ENCODE data around the gene FKBP14.
"Not testable (repeated sequence)": the region's sequence is repeated elsewhere in the genome, so short reads cannot be mapped to it uniquely, and the experiment has no call there.

Gene FKBP14

GRCh38 chr7:29968683-29969395, 57.7 kb downstream of the FKBP14 start:
- H3K4me3 ChIP-seq (replicated peaks in 1 of 2; ENCODE audit: low read depth in 2 of 2, low read length in 2 of 2): no peak overlapping the region
- TF ChIP-seq CTCF (IDR thresholded peaks at IDR 0.05; ENCODE audit: low read depth, low read length): no peak
- DNase-seq (ENCODE audit: low read depth in 2 of 2): peak; percentile 62 to 70

- no peak for TF ChIP-seq CTCF (IDR thresholded peaks at IDR 0.05; ENCODE audit: low read depth, low read length)
- H3K4me3 ChIP-seq (replicated peaks in 1 of 2; ENCODE audit: low read depth in 2 of 2, low read length in 2 of 2): no peak overlapping the region
- DNase-seq (ENCODE audit: low read depth in 2 of 2): no peak
Measured at GRCh38 chr7:29965030-29965429, 61.5 kb downstream of the FKBP14 start.

- no peak overlapping the region for H3K4me3 ChIP-seq (replicated peaks in 1 of 2; ENCODE audit: low read depth in 2 of 2, low read length in 2 of 2)
- no peak for TF ChIP-seq CTCF (IDR thresholded peaks at IDR 0.05; ENCODE audit: low read depth, low read length)
Measured at GRCh38 chr7:29962035-29962434, 64.5 kb downstream of the FKBP14 start.

GRCh38 chr7:29961611-29962010, 64.9 kb downstream of the FKBP14 start:
- DNase-seq (ENCODE audit: low read depth in 2 of 2); H3K4me3 ChIP-seq (replicated peaks in 1 of 2; ENCODE audit: low read depth in 2 of 2, low read length in 2 of 2): not testable (repeated sequence)

More at GRCh38 chr7:29962035-29962434, 64.5 kb downstream of the FKBP14 start:
- no peak for DNase-seq (ENCODE audit: low read depth in 2 of 2)
